Measurements from ENCODE around the gene CNOT1. TPM values are rescaled to one million over a fixed set of nuclear protein-coding genes. Genes with fewer than 3 reads are reported as not detected.
A peak's percentile ranks its signal among the peaks of the same experiment; 100 is the strongest.
"Not testable (repeated sequence)": the region's sequence is repeated elsewhere in the genome, so short reads cannot be mapped to it uniquely, and the experiment has no call there.

CNOT1 gene
- total RNA-seq, 1 donor from 2014 or later: 270 TPM

DNA sequence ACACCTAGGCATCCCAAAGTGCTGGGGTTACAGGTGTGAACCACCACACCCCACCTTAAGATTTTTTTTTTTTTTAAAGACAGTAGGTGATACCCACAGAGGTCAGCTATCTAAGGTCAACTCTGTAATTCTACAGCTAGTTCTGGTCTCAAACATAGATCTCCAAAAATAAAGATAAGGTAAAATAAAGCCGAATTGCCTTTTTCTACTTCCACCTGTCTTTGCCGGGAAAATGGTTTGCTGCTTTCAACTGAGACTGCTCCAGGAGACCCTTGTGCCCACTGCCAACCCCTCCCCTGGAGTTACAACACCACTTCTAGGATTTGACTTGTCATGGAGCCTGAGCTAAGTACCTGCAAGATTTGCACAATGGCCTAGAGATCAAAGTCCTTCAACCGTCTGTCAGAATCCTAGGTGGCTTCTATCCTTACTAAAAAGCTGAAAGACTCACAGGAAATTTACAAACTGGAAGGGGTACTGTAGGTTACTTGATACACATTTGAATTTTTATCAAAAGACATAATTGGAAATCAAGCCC, 4.7 kb upstream of the CNOT1 start:
- Mint-ChIP-seq H3K36me3 (ENCODE audit: low read depth) (peaks cover 3% of the 10 kb centered on the region), H3K4me3 (no peak overlapping the region), H3K27ac (no peak overlapping the region), H3K4me1 (ENCODE audit: low read depth) (peaks cover 13% of the 10 kb centered on the region), H3K27me3 (ENCODE audit: insufficient read depth) (no peaks in the 10 kb centered on the region), H3K9me3 (no peaks in the 10 kb centered on the region)
- intact Hi-C loops (cut with micrococcal nuclease): no loop called here
- DNase-seq (ENCODE audit: low spot score): no peak

DNA sequence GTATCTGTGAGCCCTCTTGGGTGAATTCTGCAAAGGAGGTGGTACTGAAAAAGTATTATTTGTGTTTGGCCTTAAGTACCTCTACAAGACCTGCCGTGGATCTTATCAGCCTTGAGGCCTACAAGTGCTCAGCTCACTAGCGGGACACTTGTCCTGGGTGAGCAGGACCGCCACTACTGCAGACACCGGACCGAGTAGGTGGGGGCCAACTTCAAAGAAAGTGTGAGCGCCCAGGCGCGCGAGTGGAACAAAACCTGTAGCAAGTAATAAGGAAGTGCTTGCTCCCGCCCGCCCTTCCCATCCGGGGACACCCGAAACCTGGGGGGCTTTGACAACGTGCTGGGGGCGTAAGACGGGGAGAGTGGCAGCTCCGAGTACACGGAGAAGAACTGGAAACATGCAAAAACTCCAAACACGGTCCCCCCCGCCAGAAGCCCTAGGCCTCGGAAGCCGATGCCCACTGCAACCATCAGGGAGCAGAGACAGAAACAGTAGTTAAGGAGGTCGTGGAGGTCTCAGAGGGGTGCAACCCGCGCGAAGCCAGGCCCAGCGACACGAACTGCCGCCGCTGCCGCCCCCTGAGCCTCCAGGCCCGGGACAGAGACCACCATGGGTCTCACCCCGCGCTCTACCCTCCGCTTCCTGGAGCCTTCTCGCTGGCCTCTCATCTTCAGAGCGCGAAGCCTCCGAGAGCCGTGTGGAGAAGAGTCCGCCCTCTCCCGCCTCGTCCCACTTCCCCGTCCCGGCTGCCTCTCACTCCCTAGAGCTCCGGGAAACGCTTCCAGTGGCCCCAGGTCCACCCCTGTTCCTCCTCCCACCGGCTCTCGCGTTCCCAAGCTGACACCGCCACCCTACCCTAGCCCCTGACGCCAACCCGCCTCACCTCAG, 537 bp downstream of the CNOT1 start:
- H3K27ac Mint-ChIP-seq: peak overlapping the region; percentile 100
- H3K9me3 Mint-ChIP-seq: no peaks in the 10 kb centered on the region
- intact Hi-C loops (cut with micrococcal nuclease): loop anchor here (5.0 kb wide), 1 partner anchor 37 kb away; no protein-coding TSS in a partner anchor
- peaks cover 33% of the 10 kb centered on the region for H3K4me1 Mint-ChIP-seq (ENCODE audit: low read depth)
- H3K27me3 Mint-ChIP-seq (ENCODE audit: insufficient read depth): no peaks in the 10 kb centered on the region
- peaks cover 9% of the 10 kb centered on the region for H3K36me3 Mint-ChIP-seq (ENCODE audit: low read depth)
- H3K4me3 Mint-ChIP-seq: peak overlapping the region; percentile 94
- DNase-seq (ENCODE audit: low spot score): peak; percentile 56

DNA sequence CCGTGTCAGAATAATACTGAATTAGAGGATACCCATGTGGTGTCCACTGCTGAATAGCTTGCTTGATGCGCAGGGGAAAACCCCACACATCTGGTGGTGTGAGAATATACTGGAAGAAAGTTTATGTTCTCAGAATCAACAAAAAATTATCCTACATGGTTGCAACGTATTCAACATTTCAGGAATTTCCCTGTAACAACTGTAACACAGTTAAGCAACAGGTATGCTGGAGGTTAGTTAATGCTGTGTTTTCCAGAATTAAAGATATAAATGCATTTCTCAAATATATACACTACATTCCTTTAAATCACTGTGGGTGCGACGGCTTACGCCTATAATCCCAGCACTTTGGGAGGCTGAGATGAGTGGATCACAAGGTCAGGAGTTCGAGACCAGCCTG, 5.4 kb downstream of the CNOT1 start:
- H3K27me3 Mint-ChIP-seq (ENCODE audit: insufficient read depth): no peaks in the 10 kb centered on the region
- H3K9me3 Mint-ChIP-seq: no peaks in the 10 kb centered on the region
- H3K4me1 Mint-ChIP-seq (ENCODE audit: low read depth): peaks cover 28% of the 10 kb centered on the region
- no peak overlapping the region for H3K4me3 Mint-ChIP-seq
- no peak for DNase-seq (ENCODE audit: low spot score)
- intact Hi-C loops (cut with micrococcal nuclease): no loop called here
- H3K36me3 Mint-ChIP-seq (ENCODE audit: low read depth): peaks cover 30% of the 10 kb centered on the region
- no peak overlapping the region for H3K27ac Mint-ChIP-seq

DNA sequence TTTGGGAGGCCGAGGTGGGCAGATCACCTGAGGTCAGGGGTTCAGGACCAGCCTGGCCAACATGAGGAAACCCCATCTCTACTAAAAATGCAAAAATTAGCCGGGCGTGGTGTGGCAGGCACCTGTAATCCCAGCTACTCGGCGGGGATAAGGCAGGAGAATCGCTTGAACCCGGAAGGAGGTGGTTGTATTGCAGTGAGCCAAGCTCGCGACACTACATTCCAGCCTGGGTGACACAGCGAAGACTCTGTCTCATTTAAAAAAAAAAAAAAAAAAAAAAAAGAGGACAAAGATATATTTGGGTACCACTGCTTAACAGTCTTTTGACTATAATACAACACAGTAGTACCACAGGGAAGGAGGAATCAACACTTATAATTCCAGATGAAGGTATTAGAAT, 9.2 kb downstream of the CNOT1 start:
- H3K27ac Mint-ChIP-seq: no peak overlapping the region
- DNase-seq (ENCODE audit: low spot score): no peak
- peaks cover 18% of the 10 kb centered on the region for H3K4me1 Mint-ChIP-seq (ENCODE audit: low read depth)
- H3K9me3 Mint-ChIP-seq: no peaks in the 10 kb centered on the region
- no peaks in the 10 kb centered on the region for H3K27me3 Mint-ChIP-seq (ENCODE audit: insufficient read depth)
- no peak overlapping the region for H3K4me3 Mint-ChIP-seq
- intact Hi-C loops (cut with micrococcal nuclease): no loop called here
- peaks cover 37% of the 10 kb centered on the region for H3K36me3 Mint-ChIP-seq (ENCODE audit: low read depth)

DNA sequence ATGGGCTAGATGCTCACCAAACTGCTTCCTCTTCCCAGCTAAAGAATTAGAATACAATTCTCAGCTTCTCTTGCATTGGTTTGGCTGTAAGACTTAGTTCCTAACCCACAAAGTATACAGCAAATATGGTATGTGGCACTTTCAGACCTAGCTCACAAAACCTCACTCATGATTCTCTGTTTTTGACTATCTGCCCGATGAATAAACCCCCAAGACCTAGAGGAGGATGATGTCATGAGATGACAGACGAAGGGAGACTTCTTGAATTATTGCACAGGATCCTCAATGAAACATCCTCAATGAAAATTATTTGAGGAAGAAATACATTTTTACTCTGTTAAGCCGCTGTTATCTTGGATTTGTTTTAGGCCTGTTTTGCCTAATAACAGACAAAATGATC, 14.3 kb downstream of the CNOT1 start:
- Mint-ChIP-seq H3K4me1 (ENCODE audit: low read depth) (peaks cover 20% of the 10 kb centered on the region), H3K27ac (peak overlapping the region; percentile 8), H3K27me3 (ENCODE audit: insufficient read depth) (no peaks in the 10 kb centered on the region), H3K4me3 (no peak overlapping the region), H3K36me3 (ENCODE audit: low read depth) (peaks cover 26% of the 10 kb centered on the region), H3K9me3 (no peaks in the 10 kb centered on the region)
- DNase-seq (ENCODE audit: low spot score): no peak
- intact Hi-C loops (cut with micrococcal nuclease): no loop called here

DNA sequence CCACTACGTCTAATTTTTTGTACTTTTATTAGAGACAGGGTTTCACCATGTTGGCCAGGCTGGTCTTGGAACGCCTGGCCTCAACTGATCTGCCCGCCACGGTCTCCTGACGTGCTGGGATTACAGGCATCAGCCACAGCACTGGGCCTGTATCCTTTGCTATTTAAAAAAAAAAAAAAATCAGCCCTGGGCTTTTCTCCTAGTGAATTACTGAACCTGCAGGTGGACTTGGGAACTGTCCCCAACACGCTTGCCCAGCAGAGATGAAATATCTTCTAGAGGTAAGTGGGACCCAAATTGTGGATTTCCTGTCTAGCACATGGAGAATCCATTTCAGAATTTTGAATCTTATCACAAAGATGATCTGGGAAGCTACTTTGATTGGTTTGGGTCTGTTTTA, 14.8 kb downstream of the CNOT1 start:
- intact Hi-C loops (cut with micrococcal nuclease): no loop called here
- Mint-ChIP-seq H3K4me1 (ENCODE audit: low read depth) (peaks cover 16% of the 10 kb centered on the region), H3K36me3 (ENCODE audit: low read depth) (peaks cover 22% of the 10 kb centered on the region), H3K4me3 (no peak overlapping the region), H3K27ac (no peak overlapping the region), H3K27me3 (ENCODE audit: insufficient read depth) (no peaks in the 10 kb centered on the region), H3K9me3 (no peaks in the 10 kb centered on the region)
- DNase-seq (ENCODE audit: low spot score): no peak

DNA sequence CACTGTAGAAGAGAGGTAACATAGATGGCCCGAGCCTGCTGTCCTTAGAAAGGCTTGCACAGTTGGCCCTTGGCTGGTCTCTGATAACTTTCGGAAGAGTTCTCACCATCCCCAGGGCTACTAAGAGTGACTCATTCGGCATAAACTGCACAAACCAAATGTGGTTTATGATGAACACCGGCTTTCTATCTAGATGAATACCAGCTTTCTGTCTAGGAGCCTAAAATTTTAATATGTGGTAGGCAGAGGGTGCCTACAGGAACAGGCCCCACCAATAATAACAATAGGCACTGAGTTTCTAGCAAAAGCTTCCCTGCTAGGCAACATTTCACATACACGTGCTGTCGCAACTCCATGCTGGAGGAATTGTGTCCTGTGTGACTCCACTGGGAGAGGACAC, 15.4 kb downstream of the CNOT1 start:
- DNase-seq (ENCODE audit: low spot score): no peak
- intact Hi-C loops (cut with micrococcal nuclease): no loop called here
- H3K36me3 Mint-ChIP-seq (ENCODE audit: low read depth): peaks cover 18% of the 10 kb centered on the region

DNA sequence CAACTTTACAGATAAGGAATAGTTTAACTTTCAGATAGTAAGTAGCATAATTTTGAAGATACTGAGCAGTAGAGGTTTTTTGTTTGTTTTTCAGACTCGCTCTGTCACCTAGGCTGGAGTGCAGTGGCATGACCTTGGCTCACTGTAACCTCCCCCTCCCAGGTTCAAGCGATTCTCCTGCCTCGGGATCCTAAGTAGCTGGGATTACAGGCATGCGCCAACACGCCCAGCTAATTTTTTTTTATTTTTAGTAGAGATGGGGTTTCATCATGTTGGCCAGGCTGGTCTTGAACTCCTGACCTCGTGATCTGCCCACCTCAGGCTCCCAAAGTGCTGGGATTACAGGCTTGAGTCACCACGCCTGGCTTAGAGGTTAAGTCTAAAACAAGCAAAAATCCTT, 16.7 kb downstream of the CNOT1 start:
- peaks cover 18% of the 10 kb centered on the region for H3K4me1 Mint-ChIP-seq (ENCODE audit: low read depth)

More for the DNA sequence above, 15.4 kb downstream of the CNOT1 start:
- no peak overlapping the region for H3K27ac Mint-ChIP-seq
- peaks cover 13% of the 10 kb centered on the region for H3K4me1 Mint-ChIP-seq (ENCODE audit: low read depth)
- no peaks in the 10 kb centered on the region for H3K9me3 Mint-ChIP-seq
- no peak overlapping the region for H3K4me3 Mint-ChIP-seq
- H3K27me3 Mint-ChIP-seq (ENCODE audit: insufficient read depth): no peaks in the 10 kb centered on the region

DNA sequence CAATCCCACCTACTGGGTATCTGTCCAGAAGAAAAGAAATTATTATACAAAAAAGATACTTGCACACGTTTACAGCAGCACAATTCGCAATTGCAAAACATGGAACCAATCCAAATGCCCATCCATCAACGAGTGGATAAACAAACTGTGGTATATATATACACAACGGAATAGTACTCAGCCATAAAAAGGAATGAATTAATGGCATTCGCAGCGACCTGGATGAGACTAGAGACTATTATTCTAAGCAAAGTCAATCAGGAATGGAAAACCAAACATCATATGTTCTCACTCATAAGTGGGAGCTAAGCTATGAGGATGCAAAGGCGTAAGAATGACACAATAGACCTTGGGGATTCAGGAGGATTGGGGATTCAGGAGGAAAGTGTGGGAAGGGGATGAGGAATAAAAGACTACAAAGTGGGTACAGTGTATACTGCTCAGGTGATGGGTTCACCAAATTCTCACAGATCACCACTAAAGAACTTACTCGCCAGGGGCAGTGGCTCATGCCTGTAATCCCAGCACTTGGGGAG, 21.0 kb downstream of the CNOT1 start:
- intact Hi-C loops (cut with micrococcal nuclease): no loop called here
- Mint-ChIP-seq H3K36me3 (ENCODE audit: low read depth) (peaks cover 24% of the 10 kb centered on the region), H3K27me3 (ENCODE audit: insufficient read depth) (no peaks in the 10 kb centered on the region), H3K9me3 (no peaks in the 10 kb centered on the region), H3K4me3 (no peak overlapping the region), H3K27ac (no peak overlapping the region), H3K4me1 (ENCODE audit: low read depth) (peaks cover 16% of the 10 kb centered on the region)
- DNase-seq (ENCODE audit: low spot score): no peak

More for the DNA sequence above, 16.7 kb downstream of the CNOT1 start:
- peaks cover 22% of the 10 kb centered on the region for H3K36me3 Mint-ChIP-seq (ENCODE audit: low read depth)
- intact Hi-C loops (cut with micrococcal nuclease); H3K27me3 Mint-ChIP-seq (ENCODE audit: insufficient read depth); H3K9me3 Mint-ChIP-seq; H3K27ac Mint-ChIP-seq; H3K4me3 Mint-ChIP-seq; DNase-seq (ENCODE audit: low spot score): not testable (repeated sequence)

DNA sequence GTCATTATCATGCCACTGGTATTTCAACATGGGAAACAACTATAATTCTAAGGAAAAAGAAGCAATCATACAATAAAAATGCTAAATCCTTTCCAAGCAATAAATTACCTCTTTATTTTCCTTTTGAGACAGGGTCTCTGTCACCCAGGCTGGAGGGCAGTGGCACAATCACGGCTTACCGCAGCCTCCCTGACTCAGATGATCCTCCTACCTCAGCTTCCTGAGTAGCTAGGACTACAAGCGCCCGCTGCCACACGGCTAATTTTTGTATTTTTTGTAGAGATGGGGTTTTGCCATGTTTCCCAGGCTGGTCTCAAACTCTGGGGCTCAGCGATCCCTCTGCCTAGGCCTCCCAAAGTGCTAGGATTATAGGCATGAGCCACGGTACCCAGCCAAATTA, 24.1 kb downstream of the CNOT1 start:
- Mint-ChIP-seq H3K4me1 (ENCODE audit: low read depth) (peaks cover 19% of the 10 kb centered on the region), H3K36me3 (ENCODE audit: low read depth) (peaks cover 24% of the 10 kb centered on the region), H3K27me3 (ENCODE audit: insufficient read depth) (no peaks in the 10 kb centered on the region), H3K27ac (no peak overlapping the region), H3K9me3 (no peaks in the 10 kb centered on the region), H3K4me3 (no peak overlapping the region)
- intact Hi-C loops (cut with micrococcal nuclease): no loop called here
- no peak for DNase-seq (ENCODE audit: low spot score)

DNA sequence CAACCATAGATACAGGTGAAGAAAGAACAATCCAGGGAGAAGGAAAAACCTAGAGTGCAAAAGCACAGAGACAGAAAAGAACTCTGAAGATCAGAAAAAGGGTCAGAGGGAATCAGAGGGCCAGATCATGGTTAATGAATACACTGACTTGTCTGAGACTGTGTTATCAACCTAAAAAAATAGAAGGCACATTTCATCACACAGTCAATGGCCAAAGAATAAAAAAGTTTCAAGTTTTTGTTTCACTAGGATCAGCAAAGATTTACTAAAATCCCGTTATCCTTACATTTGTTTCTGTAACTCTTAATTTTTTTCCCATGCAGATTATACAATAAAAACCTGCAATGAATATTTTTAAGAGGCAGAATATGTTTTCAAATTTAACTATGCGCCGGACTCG, 38.5 kb downstream of the CNOT1 start:
- DNase-seq (ENCODE audit: low spot score): no peak
- no peak overlapping the region for H3K27ac Mint-ChIP-seq
- H3K4me3 Mint-ChIP-seq: no peak overlapping the region
- peaks cover 44% of the 10 kb centered on the region for H3K36me3 Mint-ChIP-seq (ENCODE audit: low read depth)
- intact Hi-C loops (cut with micrococcal nuclease): loop anchor here (5.0 kb wide), 1 partner anchor 36 kb away; the partner anchor contains the start of gene CNOT1
- no peaks in the 10 kb centered on the region for H3K27me3 Mint-ChIP-seq (ENCODE audit: insufficient read depth)
- H3K4me1 Mint-ChIP-seq (ENCODE audit: low read depth): peaks cover 15% of the 10 kb centered on the region
- no peaks in the 10 kb centered on the region for H3K9me3 Mint-ChIP-seq

DNA sequence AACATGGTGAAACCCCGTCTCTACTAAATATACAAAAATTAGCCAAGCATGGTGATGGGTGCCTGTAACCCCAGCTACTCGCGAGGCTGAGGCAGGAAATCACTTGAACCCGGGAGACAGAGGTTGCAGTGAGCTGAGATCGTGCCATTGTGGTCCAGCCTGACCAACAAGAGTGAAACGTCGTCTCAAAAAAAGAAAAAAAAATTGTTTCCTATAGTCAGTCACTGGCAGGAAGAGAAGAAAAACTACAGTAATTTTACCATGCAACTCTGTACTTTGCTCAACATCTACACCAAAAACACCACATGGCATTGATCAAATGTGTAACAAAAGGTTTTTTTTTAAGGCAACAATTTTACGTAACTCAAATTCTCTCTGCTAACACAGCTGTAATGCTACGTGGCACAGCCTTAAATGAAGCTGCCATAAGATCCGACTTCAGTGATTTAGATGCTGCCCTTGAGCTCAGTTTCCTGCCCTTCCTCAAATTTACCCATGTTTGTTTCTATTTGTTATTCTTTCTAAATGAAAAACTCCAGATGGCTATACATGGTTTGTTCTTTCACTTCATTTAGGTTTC, 40.2 kb downstream of the CNOT1 start:
- Mint-ChIP-seq H3K27me3 (ENCODE audit: insufficient read depth) (no peaks in the 10 kb centered on the region), H3K4me3 (no peak overlapping the region), H3K27ac (peak overlapping the region; percentile 18), H3K4me1 (ENCODE audit: low read depth) (peaks cover 15% of the 10 kb centered on the region), H3K36me3 (ENCODE audit: low read depth) (peaks cover 51% of the 10 kb centered on the region), H3K9me3 (no peaks in the 10 kb centered on the region)
- intact Hi-C loops (cut with micrococcal nuclease): no loop called here
- no peak for DNase-seq (ENCODE audit: low spot score)

DNA sequence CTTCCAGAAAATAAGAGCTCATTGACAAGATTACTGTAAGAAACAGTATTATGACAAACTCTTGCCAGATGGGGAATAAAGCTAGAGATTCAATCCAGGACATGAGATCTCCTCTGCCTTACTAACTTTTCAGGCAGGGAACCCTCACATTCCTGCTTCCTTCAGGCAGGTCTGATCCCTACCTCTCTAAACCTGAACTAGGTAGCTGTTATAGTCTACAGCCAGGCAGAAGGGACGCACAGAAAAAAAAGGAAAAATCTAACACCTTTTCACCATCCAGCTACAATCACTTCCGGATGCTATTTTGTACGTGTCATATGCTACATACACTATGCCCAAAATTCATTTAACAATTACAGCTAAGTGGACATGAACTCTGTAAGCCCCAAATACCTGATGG, 41.2 kb downstream of the CNOT1 start:
- H3K27ac Mint-ChIP-seq: peak overlapping the region; percentile 6
- no peak overlapping the region for H3K4me3 Mint-ChIP-seq
- no peaks in the 10 kb centered on the region for H3K9me3 Mint-ChIP-seq
- no peak for DNase-seq (ENCODE audit: low spot score)
- no peaks in the 10 kb centered on the region for H3K27me3 Mint-ChIP-seq (ENCODE audit: insufficient read depth)
- intact Hi-C loops (cut with micrococcal nuclease): no loop called here
- peaks cover 47% of the 10 kb centered on the region for H3K36me3 Mint-ChIP-seq (ENCODE audit: low read depth)
- H3K4me1 Mint-ChIP-seq (ENCODE audit: low read depth): peaks cover 16% of the 10 kb centered on the region
